Superior temporal gyrus (tissue), 1 donor: ENCODE results near the gene MAD1L1.

Experiments used
- DNase-seq: peaks from one replicate; pipeline ENCODE4 v3.0.0-alpha.2; 2016; ENCODE audit errors: extremely low spot score

Gene MAD1L1

DNA sequence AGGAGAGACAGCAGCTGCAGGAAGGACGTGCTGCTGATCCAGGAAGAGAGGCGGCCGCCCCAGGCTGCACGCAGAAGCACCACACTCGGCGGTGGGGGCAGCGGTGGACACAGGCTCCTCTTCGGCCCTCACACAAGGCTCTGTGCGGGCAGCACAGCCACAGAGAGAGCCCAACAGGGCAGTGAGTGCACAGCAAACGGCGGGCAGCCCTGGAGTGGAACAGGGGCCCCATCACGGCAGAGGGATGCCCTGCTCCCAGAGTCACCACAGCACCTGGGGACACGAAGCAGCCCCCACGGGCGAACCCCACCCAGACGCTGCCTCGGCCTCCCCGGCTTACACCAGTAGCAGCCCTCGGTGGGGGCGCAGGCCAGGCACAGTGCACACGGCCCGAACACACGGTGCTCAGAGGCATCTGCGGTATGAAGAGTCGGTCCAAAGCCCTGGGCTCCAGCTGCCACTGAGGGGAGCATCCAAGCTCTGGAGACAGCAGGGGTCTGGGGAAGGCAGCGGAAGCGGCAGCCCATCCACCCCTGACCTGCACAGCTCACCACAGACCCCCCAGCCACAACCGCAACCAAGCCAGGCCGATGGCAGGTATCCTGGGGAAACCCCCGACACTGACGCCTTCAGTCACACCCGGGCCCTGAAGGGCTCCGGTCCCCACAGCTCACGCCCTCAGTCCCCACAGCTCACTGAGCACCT is 26.1 kb upstream of the MAD1L1 start:
- DNase-seq = no peak

- no peak for DNase-seq
These were observed 24.9 kb upstream of the MAD1L1 start for GRCh38 chr7:2257651-2258050.

- no peak for DNase-seq
These were observed 24.4 kb upstream of the MAD1L1 start for GRCh38 chr7:2257046-2257551.

- no peak for DNase-seq
These were observed 23.7 kb upstream of the MAD1L1 start for GRCh38 chr7:2256306-2257045.

DNA sequence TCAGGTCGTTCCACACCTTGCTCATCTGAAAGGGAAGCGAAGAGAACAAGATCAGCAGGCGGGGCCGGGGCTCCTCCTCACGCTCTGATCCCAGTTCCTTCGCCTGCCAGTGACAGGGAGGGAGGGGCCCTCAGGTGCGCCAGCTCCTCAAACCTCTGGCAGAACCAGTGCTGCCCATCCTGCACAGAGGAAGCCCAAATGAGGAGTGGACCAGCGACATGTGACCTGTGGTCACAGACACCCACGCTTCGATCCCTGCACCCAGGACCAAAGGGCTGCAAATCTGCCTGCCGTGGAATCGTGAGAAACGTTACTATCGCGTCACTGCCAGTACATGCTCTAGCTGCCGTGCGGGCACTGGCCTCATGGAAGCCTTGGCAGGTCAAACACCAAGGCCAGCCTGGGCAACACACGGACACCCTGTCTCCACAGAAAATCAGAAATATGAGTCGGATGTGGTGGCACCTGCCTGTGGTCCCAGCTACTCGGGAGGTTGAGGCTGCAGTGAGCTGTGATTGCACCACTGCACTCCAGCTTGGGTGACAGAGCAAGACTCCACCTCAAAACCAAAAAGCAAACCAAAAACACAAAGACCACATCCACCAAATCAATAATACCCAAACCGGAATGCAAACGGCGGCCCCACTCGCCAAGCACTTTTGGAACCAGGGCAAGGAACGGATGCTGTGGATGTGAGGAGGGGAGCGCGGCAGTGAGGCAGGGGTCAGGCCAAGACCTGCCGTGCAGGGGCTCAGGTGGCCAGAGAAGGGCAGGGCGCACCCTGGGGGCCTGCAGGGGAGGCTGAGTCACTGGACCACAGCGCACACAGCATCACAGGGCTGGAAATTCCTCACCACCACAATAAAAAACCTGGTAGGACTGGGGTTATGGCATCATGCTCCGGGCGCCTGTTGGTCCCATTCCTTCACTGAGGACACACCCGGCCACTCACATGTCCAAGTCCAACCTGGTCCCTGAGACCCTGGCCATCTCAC is 22.7 kb upstream of the MAD1L1 start:
- no peak for DNase-seq

GRCh38 chr7:2254429-2255144 is 21.8 kb upstream of the MAD1L1 start:
- no peak for DNase-seq

GRCh38 chr7:2253525-2254244 is 20.9 kb upstream of the MAD1L1 start:
- DNase-seq = no peak

DNA sequence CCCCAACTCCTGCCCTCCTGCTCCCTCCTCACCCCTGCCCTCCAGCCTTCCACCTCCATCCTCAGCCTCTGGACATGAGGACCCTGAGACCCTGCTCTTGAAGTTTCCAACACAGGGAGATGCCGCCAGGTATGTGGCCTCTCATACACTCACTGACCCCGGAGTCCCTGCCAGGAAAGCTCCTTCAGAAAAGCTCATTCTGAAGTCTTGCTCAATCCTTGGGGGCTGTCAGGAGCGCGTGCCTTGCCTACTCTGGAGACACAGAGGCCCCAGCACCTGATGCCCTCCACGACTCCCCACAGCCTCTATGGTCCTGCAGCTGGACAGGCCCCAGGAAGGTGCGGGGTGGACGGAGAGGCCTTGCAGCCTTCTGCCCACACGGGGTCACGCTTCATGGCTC is 20.3 kb upstream of the MAD1L1 start:
- DNase-seq = no peak

DNA sequence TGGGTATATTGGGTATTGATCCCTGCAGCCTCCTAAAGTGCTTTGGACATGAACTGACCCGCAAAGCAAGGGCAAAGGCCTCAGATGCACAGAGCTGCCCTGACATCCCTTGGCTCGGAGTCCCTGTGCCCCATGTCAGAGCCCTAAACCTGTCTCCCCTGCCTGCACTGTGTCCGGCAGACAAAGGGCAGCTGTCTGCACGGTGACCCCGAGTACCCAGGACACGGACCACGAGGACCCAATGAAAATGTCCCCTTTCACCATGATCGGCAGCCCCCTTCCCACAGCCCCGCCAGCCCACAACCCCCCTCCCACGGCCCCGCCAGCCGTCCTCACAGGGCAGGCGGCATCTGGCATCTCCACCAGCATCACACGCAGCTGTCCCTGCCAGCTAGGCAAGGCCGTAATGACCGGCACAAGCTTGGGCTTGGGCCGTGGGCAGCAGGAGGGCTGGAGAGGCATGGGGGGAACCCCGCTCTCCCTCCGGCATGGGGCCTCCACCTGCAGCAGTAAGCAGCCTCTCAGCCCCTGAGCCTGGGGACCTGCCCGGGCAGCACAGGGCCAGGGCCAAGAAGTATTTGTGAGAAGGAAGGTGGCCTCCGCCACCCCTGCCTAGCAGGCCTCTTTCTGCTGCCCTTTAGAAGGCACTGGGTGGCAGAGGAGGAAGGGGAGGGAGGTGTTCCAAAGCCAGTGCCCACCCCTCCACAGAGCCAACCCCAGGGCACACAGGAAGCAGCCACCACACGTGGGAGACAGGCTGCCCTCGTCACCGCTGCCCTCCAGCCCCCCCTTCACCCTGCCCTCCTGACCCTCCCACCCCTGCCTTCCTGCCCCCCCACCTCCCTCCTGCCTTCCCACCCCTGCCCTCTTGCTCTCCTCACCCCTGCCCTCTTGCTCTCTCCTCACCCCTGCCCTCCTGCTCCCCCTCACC is 19.4 kb upstream of the MAD1L1 start:
- no peak for DNase-seq

DNA sequence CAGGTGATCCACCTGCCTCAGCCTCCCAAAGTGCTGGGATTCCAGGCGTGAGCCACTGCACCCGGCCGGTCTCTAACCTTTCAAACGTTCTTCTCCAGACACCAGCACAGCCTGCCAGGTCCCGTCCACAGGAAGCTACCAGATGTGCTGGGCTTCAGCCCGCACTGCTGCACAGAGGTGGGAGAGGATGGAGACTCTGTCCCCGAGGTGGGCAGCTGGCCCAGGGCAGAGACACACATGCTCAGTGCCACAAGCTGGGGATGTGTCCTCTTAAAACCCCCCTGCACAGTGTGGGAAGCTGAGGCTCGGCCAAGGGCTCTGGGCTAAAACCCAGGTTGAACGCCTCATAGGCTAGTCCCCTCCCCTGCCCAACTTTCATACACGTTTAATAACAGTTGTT is 18.6 kb upstream of the MAD1L1 start:
- DNase-seq = no peak

DNA sequence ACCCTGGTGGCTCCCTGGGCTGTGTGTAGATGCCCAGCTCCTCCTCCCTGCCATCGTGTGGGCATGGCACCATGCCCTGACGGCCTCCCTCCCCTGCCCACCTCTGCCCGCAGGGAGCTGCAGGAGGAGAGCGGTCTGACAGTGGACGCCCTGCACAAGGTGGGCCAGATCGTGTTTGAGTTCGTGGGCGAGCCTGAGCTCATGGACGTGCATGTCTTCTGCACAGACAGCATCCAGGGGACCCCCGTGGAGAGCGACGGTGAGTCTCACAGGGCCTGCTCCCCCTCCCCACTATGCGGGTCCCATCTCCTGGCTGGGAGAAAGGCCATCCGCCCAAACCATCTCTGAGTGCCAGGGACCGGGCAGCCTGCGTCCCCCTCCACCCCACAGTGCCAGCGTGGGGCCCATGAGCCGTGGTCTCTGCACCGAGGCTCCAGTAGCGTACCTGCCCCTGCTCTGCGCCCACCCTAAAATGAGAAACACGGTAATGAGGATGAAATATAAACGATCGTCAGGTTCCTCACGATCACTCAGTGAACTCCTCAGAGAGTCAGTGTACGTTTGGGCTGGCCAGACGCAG is 17.1 kb upstream of the MAD1L1 start:
- DNase-seq = no peak

DNA sequence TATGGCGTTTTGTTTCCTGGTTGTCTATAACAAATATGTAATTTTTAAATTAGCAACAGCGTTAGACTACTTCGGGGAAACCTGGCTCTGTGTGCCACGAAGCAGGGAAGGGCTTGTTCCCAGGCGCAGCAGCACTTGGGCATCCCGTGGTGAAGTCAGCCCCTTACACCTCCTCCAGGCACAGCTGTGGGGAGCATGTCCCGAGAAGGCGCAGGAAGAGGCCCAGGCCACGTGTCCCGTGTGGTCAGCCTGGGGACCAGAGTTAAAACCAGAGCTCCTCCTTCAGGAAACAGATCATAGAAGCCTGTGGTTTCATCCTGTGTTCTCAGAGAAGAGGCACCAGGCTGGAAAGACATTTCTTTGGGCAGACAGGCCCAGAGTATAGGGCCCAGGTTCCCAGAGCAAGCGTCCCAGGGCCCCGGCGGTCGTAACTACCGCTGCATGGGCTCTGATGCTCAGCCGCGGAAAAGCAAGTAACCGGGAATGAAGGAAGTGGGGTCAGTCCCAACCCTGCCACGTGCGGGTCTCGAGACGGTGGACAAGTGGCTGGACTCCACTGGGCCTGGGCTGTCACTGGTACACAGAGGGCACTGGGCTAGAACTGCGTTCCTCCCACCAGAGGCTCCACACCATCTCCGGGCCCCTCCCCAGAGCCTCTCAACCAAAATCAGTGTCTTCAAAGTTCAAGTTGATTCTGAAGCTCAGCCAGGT is 16.4 kb upstream of the MAD1L1 start:
- no peak for DNase-seq

GRCh38 chr7:2247141-2247995 is 14.6 kb upstream of the MAD1L1 start:
- DNase-seq = no peak

DNA sequence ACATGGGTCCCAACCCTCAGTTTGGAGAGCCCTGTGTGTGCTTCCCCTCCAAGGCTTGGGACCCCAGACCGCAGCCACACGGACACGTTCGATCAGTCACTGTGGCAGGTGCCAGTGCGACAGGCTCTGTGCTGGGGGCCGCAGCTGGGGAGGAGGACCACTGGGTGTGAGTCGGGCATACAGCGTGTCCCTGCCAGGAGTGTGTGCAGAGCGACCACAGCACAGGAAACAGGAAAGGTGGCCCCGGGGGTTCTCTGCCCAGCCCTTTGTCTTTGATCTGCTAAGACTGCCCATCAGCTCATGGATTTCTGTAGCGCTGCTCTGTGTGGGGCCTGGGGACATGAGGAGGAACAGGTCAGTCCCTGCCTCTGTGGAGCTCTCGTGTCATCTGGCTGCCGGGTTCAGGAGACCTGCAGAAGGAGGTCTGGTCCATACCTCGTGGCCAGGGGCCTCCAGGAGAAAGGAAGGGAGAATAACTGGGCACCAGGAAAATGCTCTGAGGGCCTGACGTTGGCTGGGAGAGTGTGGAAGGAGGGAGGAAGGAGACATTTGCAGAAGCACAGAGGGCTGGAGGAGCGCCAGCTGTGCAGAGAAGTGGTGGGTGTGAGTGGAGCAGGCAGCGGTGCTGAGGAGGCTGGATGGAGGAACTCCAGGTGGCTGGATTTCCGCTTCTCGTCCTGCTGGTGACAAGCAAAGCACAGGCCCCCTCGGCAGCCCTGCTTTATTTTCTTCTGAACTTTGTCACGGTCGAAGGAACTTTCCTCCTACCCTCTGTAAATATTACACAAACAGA is 13.3 kb upstream of the MAD1L1 start:
- peak; percentile 50 for DNase-seq

DNA sequence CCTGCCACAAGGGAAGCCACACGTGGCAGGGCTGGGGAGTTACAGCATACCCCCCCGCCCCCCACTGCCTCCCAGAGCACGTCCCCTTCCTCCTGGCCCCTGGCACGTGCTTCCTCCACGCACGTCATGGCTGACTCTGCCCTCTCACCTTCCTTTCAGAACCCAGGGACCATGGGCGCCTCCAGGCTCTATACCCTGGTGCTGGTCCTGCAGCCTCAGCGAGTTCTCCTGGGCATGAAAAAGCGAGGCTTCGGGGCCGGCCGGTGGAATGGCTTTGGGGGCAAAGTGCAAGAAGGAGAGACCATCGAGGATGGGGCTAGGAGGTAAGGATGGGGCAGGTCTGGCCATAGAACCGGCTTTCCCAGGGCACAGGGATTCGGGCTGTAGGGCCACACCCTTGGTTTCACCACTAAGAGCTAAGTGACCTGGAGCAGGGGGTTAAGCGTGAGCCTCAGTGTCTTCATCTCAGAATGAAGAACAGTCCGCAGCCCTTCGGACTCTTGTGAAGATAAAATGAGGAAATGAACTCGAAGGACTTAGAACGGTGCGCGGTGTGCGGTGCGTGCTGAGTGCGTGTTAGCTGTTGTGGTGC is 11.8 kb upstream of the MAD1L1 start:
- DNase-seq = no peak

DNA sequence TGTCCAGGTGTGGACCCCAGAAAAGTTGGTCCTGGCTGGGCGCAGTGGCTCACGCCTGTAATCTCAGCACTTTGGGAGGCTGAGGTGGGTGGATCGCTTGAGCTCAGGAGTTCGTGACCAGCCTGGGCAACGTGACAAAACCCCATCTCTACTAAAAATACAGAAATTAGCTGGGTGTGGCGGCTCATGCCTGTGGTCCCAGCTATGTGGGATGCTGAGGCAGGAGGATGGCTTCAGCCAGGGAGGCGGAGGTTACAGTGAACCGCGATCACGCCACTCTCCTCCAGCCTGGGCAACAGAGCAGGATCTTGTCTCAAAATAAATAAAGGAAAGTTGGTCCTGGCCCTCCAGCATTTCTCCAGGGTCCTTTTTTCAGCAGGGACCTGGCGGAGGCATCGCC is 10.7 kb upstream of the MAD1L1 start:
- no peak for DNase-seq
